ENCODE results near the gene COBL. TPM values are rescaled to one million over a fixed set of nuclear protein-coding genes. Genes with fewer than 3 reads are reported as not detected.

Gene COBL
- total RNA-seq, 1 experiment from 2014 or later: 51.4 TPM

- ChIA-PET POLR2A (ENCODE audit: unreplicated experiment) (no interaction called here), CTCF (no interaction called here)
- Histone ChIP-seq H3K4me1 (replicated peaks; ENCODE audit: insufficient read depth) (no peaks in the 10 kb centered on the region), H3K27ac (no peak overlapping the region), H3K36me3 (ENCODE audit: low read depth) (no peaks in the 10 kb centered on the region), H3K27me3 (ENCODE audit: insufficient read depth, low read depth) (no peaks in the 10 kb centered on the region), H3K9me2 (ENCODE audit: insufficient read depth) (no peaks in the 10 kb centered on the region), H4K20me1 (ENCODE audit: insufficient read depth) (no peaks in the 10 kb centered on the region), H3K4me2 (no peak overlapping the region), H3K4me3 (no peak overlapping the region), H3K79me2 (ENCODE audit: low read depth) (no peaks in the 10 kb centered on the region), H3F3A (ENCODE audit: insufficient read depth, low read depth) (no peaks in the 10 kb centered on the region), H3K9me3 (ENCODE audit: insufficient read depth, low read depth) (peaks cover 5% of the 10 kb centered on the region; the same call in 1 of the 2 replicates), H2AFZ (no peak overlapping the region)
- no peak for DNase-seq
- no peak for TF ChIP-seq EZH2 (IDR thresholded peaks at IDR 0.05; ENCODE audit: low read depth)
- TF ChIP-seq, protein P1, sequence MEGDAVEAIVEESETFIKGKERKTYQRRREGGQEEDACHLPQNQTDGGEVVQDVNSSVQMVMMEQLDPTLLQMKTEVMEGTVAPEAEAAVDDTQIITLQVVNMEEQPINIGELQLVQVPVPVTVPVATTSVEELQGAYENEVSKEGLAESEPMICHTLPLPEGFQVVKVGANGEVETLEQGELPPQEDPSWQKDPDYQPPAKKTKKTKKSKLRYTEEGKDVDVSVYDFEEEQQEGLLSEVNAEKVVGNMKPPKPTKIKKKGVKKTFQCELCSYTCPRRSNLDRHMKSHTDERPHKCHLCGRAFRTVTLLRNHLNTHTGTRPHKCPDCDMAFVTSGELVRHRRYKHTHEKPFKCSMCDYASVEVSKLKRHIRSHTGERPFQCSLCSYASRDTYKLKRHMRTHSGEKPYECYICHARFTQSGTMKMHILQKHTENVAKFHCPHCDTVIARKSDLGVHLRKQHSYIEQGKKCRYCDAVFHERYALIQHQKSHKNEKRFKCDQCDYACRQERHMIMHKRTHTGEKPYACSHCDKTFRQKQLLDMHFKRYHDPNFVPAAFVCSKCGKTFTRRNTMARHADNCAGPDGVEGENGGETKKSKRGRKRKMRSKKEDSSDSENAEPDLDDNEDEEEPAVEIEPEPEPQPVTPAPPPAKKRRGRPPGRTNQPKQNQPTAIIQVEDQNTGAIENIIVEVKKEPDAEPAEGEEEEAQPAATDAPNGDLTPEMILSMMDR (conservative IDR thresholded peaks at IDR 0.05): no peak
- no TSS peak for BruUV-seq (replicated peaks)
- intact Hi-C loops (cut with micrococcal nuclease; ENCODE audit: unreplicated experiment): no loop called here
These were observed 328.1 kb downstream of the COBL start for GRCh38 chr7:50988465-50988864.

DNA sequence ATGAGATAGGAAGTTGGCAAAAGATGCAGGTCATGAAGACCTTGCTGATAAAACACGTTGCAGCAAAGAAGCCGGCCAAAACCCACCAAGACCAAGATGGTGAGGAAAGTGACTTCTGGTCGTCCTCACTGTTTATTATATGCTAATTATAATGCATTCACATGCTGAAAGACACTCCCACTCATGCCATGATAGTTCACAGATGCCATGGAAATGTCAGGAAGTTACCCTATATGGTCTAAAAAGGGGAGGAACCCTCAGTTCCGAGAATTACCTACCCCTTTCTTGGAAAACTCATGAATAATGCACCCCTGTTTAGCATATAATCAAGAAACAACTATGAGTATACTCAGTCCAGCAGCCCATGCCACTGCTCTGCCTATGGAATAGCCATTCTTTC lies 331.5 kb downstream of the COBL start:
- POLR2A ChIA-PET (ENCODE audit: unreplicated experiment): no interaction called here
- intact Hi-C loops (cut with micrococcal nuclease; ENCODE audit: unreplicated experiment): no loop called here
- BruUV-seq (replicated peaks): no TSS peak

GRCh38 chr7:50983850-50984249 lies 332.8 kb downstream of the COBL start:
- BruUV-seq (replicated peaks): no TSS peak
- intact Hi-C loops (cut with micrococcal nuclease; ENCODE audit: unreplicated experiment): no loop called here
- H2AFZ ChIP-seq: no peak overlapping the region
- H3K4me3 ChIP-seq: no peak overlapping the region
- no peaks in the 10 kb centered on the region for H3K79me2 ChIP-seq (ENCODE audit: low read depth)
- CTCF ChIA-PET: no interaction called here
- TF ChIP-seq, protein P1 (conservative IDR thresholded peaks at IDR 0.05): no peak
- TF ChIP-seq EZH2 (IDR thresholded peaks at IDR 0.05; ENCODE audit: low read depth): no peak
- H3K9me2 ChIP-seq (ENCODE audit: insufficient read depth): no peaks in the 10 kb centered on the region
- H3K27me3 ChIP-seq (ENCODE audit: insufficient read depth, low read depth): no peaks in the 10 kb centered on the region
- H3K9me3 ChIP-seq (ENCODE audit: insufficient read depth, low read depth): no peaks in the 10 kb centered on the region
- DNase-seq: no peak
- H3K36me3 ChIP-seq (ENCODE audit: low read depth): no peaks in the 10 kb centered on the region
- H3F3A ChIP-seq (ENCODE audit: insufficient read depth, low read depth): no peaks in the 10 kb centered on the region
- H3K4me2 ChIP-seq: no peak overlapping the region
- H3K27ac ChIP-seq: no peak overlapping the region
- H3K4me1 ChIP-seq (replicated peaks; ENCODE audit: insufficient read depth): no peaks in the 10 kb centered on the region
- POLR2A ChIA-PET (ENCODE audit: unreplicated experiment): no interaction called here
- no peaks in the 10 kb centered on the region for H4K20me1 ChIP-seq (ENCODE audit: insufficient read depth)

More for the DNA sequence above, 331.5 kb downstream of the COBL start:
- Histone ChIP-seq H3K79me2 (ENCODE audit: low read depth) (no peaks in the 10 kb centered on the region), H3K4me1 (replicated peaks; ENCODE audit: insufficient read depth) (no peaks in the 10 kb centered on the region), H3K9me2 (ENCODE audit: insufficient read depth) (no peaks in the 10 kb centered on the region), H3K4me3 (no peak overlapping the region), H3K27ac (no peak overlapping the region), H2AFZ (no peak overlapping the region), H3K27me3 (ENCODE audit: insufficient read depth, low read depth) (no peaks in the 10 kb centered on the region), H3K9me3 (ENCODE audit: insufficient read depth, low read depth) (peaks cover under 1% of the 10 kb centered on the region; the same call in 1 of the 2 replicates), H3K36me3 (ENCODE audit: low read depth) (no peaks in the 10 kb centered on the region), H3K4me2 (no peak overlapping the region), H4K20me1 (ENCODE audit: insufficient read depth) (no peaks in the 10 kb centered on the region), H3F3A (ENCODE audit: insufficient read depth, low read depth) (no peaks in the 10 kb centered on the region)
- no peak for TF ChIP-seq EZH2 (IDR thresholded peaks at IDR 0.05; ENCODE audit: low read depth)
- TF ChIP-seq, protein P1 (conservative IDR thresholded peaks at IDR 0.05): no peak
- no peak for DNase-seq
- CTCF ChIA-PET: no interaction called here
